ENCODE results near the gene KRTAP12-2. TPM values are rescaled to one million over a fixed set of nuclear protein-coding genes. Genes with fewer than 3 reads are reported as not detected.
"Not testable (repeated sequence)": the region's sequence is repeated elsewhere in the genome, so short reads cannot be mapped to it uniquely, and the experiment has no call there.

KRTAP12-2 gene
- total RNA-seq, 2 donors from 2014 or later, result not detected

- Mint-ChIP-seq H3K27ac (no peak overlapping the region), H3K36me3 (peaks cover 5 to 13% of the 10 kb centered on the region in 2 donors), H3K9me3 (peaks cover 6 to 12% of the 10 kb centered on the region in 2 donors)
- no peak for DNase-seq (ENCODE audit: low spot score in 2 of 2)
- no peak for ATAC-seq
These were observed 885 bp upstream of the KRTAP12-2 start for GRCh38 chr21:44667612-44668011.

- peaks cover 6 to 22% of the 10 kb centered on the region in 2 donors for H3K9me3 Mint-ChIP-seq
- H3K27ac Mint-ChIP-seq, result no peak overlapping the region
- peaks cover 10 to 20% of the 10 kb centered on the region in 2 donors for H3K36me3 Mint-ChIP-seq
- DNase-seq (ENCODE audit: low spot score in 2 of 2) (no peak), ATAC-seq (no peak)
These were observed 2.0 kb downstream of the KRTAP12-2 start for GRCh38 chr21:44664691-44665090.

GRCh38 chr21:44661567-44661966 is 5.2 kb downstream of the KRTAP12-2 start:
- H3K27ac Mint-ChIP-seq; ATAC-seq; DNase-seq (ENCODE audit: low spot score in 2 of 2): not testable (repeated sequence)
- Mint-ChIP-seq H3K9me3 (peaks cover 11 to 39% of the 10 kb centered on the region in 2 donors), H3K36me3 (peaks cover 23 to 32% of the 10 kb centered on the region in 2 donors)

GRCh38 chr21:44658913-44659595 is 7.7 kb downstream of the KRTAP12-2 start:
- ATAC-seq (peak in 1 of 2 donors; percentile 15), DNase-seq (ENCODE audit: low spot score in 2 of 2) (no peak)
- H3K36me3 Mint-ChIP-seq, result peaks cover 31 to 49% of the 10 kb centered on the region in 2 donors
- no peak overlapping the region for H3K27ac Mint-ChIP-seq
- H3K9me3 Mint-ChIP-seq, result peaks cover 19 to 46% of the 10 kb centered on the region in 2 donors

- peak overlapping the region in 1 of 2 donors; percentile 74 for H3K27ac Mint-ChIP-seq
- no peak for DNase-seq (ENCODE audit: low spot score in 2 of 2)
- ATAC-seq, result no peak
- H3K36me3 Mint-ChIP-seq, result peaks cover 31 to 55% of the 10 kb centered on the region in 2 donors
- H3K9me3 Mint-ChIP-seq, result peaks cover 19 to 51% of the 10 kb centered on the region in 2 donors
These were observed 8.2 kb downstream of the KRTAP12-2 start for GRCh38 chr21:44658541-44658910.

- Mint-ChIP-seq H3K9me3 (peaks cover 19 to 51% of the 10 kb centered on the region in 2 donors), H3K27ac (peak within 1 kb of the TSS; percentile 69 to 74), H3K36me3 (peaks cover 31 to 56% of the 10 kb centered on the region in 2 donors)
- ATAC-seq (peak; percentile 69 to 71), DNase-seq (ENCODE audit: low spot score in 2 of 2) (no peak)
These were observed 8.8 kb downstream of the KRTAP12-2 start, which contains the start of gene KRTAP12-3 for GRCh38 chr21:44657635-44658540. TSS of gene KRTAP12-3 (plus strand) at chr21:44657932. CDS start at chr21:44657980, 48 bp downstream.

- Mint-ChIP-seq H3K36me3 (peaks cover 31 to 56% of the 10 kb centered on the region in 2 donors), H3K9me3 (peaks cover 19 to 46% of the 10 kb centered on the region in 2 donors), H3K27ac (peak overlapping the region; percentile 69 to 74)
- DNase-seq (ENCODE audit: low spot score in 2 of 2) (no peak), ATAC-seq (no peak)
These were observed 9.9 kb downstream of the KRTAP12-2 start for GRCh38 chr21:44656868-44657267.

- H3K36me3 Mint-ChIP-seq, result peaks cover 25 to 46% of the 10 kb centered on the region in 2 donors
- ATAC-seq (no peak), DNase-seq (ENCODE audit: low spot score in 2 of 2) (no peak)
- no peak within 1 kb of the TSS for H3K27ac Mint-ChIP-seq
- peaks cover 19 to 35% of the 10 kb centered on the region in 2 donors for H3K9me3 Mint-ChIP-seq
These were observed 12.1 kb downstream of the KRTAP12-2 start, which contains the start of gene KRTAP12-4 for GRCh38 chr21:44654576-44655175. TSS of gene KRTAP12-4 (minus strand) at chr21:44654659. CDS start at chr21:44654614, 45 bp downstream.

- Mint-ChIP-seq H3K27ac (no peak overlapping the region), H3K36me3 (peaks cover 25 to 44% of the 10 kb centered on the region in 2 donors), H3K9me3 (peaks cover 19 to 31% of the 10 kb centered on the region in 2 donors)
- ATAC-seq, result peak in 1 of 2 donors; percentile 13
- DNase-seq (ENCODE audit: low spot score in 2 of 2), result no peak
These were observed 12.8 kb downstream of the KRTAP12-2 start for GRCh38 chr21:44653656-44654575.

- ATAC-seq, result no peak
- peaks cover 24 to 38% of the 10 kb centered on the region in 2 donors for H3K36me3 Mint-ChIP-seq
- H3K27ac Mint-ChIP-seq, result no peak overlapping the region
- no peak for DNase-seq (ENCODE audit: low spot score in 2 of 2)
- H3K9me3 Mint-ChIP-seq, result peaks cover 19 to 25% of the 10 kb centered on the region in 2 donors
These were observed 13.6 kb downstream of the KRTAP12-2 start for GRCh38 chr21:44653123-44653522.

- ATAC-seq (no peak), DNase-seq (ENCODE audit: low spot score in 2 of 2) (no peak)
- Mint-ChIP-seq H3K9me3 (peaks cover 4 to 8% of the 10 kb centered on the region in 2 donors), H3K27ac (no peak overlapping the region), H3K36me3 (peaks cover 4 to 26% of the 10 kb centered on the region in 2 donors)
These were observed 15.6 kb downstream of the KRTAP12-2 start for GRCh38 chr21:44650973-44651675.

GRCh38 chr21:44650265-44650972 is 16.3 kb downstream of the KRTAP12-2 start:
- peaks cover 0 to 23% of the 10 kb centered on the region in 2 donors for H3K36me3 Mint-ChIP-seq
- H3K9me3 Mint-ChIP-seq, result peaks cover 0 to 6% of the 10 kb centered on the region in 2 donors
- ATAC-seq, result no peak
- H3K27ac Mint-ChIP-seq, result no peak overlapping the region
- DNase-seq (ENCODE audit: low spot score in 2 of 2), result no peak

GRCh38 chr21:44649521-44650100 is 17.1 kb downstream of the KRTAP12-2 start:
- ATAC-seq (no peak), DNase-seq (ENCODE audit: low spot score in 2 of 2) (no peak)
- Mint-ChIP-seq H3K36me3 (peaks cover 6 to 29% of the 10 kb centered on the region in 2 donors), H3K9me3 (peaks cover 6 to 12% of the 10 kb centered on the region in 2 donors), H3K27ac (no peak overlapping the region)

Data from activated naive CD4-positive, alpha-beta T cell treated with anti-CD3 and anti-CD28 coated beads, Interleukin-2, amount 50 U/mL, for 72 hours (primary cell).